ENCODE measurements around the gene ZNF439.
"Not testable (repeated sequence)": the region's sequence is repeated elsewhere in the genome, so short reads cannot be mapped to it uniquely, and the experiment has no call there.

Gene ZNF439

DNA sequence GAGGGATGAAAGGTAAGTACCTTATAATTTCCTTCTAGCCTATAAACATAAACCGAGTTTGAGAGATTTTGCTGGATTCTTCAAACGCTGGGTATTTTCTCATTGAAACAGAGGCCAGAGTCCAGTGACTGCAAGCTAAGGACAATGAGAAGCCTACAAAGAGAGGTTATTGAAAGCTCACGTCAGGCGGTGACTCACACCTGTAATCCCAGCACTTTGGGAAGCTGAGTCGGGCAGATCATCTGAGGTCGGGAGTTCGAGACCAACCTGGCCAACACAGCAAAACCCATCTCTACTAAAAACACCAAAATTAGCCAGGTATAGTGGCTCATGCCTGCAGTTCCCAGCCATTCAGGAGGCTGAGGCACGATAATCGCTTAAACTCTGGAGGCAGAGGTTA is 24.1 kb downstream of the ZNF439 start:
- DNase-seq = no peak

DNA sequence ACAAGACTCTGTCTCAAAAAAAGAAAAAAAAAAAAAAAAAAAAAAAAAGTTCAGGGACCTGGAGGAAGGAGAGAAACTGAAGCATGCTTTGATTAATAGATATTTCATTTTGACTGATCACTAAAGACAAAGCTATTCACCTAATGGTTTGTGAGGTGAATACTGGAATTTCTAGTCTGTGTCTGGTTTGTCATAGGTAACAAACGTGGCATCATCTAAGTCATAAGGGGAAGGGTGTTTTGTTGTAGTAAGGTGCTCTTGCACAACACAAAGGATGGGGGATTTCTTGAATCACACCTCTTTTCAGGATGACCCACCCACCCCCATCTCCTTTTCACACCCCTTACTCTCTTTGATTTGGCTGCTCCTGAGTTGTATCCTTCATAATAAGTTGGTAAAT is 25.2 kb downstream of the ZNF439 start:
- DNase-seq = no peak

DNA sequence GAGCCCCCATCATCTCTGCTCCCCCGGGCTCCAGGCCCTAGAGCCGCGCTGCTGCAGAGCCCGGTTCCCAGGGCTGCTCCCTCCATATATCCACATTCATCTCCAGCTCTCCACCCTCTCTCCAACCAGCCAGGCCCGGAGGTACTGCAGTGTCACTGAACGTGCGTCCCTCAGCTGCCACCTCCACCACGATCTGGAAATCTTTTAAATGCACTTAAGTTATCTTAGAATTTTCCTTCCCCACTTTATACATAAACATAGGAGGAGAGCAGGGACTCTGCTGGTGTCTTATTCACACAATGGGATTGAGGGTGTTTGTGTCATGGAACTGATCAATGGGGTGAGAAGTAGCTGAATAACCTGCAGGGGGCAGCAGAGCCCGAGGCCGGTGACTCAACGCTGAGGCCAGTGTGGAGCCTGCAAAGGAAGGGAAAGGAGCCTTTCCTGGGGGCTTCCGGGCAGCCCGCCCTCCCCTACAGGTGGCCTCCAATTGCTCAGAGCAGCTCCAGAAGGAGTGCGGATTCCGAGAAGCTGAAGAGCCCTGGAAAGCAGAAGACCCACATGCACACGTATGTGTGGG is 31.3 kb downstream of the ZNF439 start:
- DNase-seq = not testable (repeated sequence)

DNA sequence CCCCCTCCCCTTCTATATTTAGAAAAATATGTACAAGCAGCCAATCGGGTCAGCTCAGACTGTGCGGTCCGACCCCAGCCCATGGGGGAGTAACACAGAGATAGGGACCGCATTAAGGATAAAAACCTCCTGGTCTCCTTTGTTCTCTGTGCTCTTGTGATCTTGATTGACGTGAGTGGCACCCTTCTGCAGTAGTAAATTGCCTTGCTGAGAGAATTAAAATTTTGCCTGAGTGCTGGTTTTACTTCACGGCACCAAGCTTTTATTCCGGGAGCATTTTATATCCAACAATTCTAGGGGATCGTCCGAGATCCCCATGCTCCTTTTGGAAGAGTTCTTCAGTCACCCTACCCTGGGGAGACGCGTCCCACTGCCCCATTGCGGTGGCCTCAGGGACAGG is 32.1 kb downstream of the ZNF439 start:
- no peak for DNase-seq

DNA sequence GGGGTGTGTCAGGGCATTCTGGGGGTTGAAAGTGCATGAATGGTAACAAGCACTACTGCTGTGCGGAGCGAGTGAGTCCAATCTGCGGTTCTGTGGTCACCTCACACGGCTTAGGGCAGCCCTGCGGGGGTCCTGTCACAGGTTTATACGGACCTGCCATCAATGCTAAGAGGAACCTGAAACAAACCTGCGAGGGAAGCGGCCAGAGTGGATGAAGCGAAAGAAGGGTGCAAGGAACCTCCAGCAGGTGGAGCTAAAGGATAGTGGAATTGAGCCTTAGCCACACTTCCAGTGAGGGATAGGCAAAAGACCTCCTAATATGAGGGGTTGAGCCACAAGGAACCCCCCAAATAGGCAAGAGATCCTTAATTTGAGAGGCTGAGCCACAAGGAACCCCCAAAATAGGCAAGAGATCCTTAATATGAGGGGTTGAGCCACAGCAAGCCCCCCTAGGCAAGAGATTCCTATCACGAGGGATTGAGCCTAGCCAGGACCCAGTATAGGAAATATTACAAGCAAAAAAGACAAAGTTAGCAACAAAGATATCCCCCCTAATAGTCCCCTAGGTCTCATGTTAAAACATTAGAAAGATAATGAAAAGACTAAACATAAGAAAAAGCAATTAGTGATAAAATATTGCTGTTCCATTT is 32.8 kb downstream of the ZNF439 start:
- no peak for DNase-seq

DNA sequence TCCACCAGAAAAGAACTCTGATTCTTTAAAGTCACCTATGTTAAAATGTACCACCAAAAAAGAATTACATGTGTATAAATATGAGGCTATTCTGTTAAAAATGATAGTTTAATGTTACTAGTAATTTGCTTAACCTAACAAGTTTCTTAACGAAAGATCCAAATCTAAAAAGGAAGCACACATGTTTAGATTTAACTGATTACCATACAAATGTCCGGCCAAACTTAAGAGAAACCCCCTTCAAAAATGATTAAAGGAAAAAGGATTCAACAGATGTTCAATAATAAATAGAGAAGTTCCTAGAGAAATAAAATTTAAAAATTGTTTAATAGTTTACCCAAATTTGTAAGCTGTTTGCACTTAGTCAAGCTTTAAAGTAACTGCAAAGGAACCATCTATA is 34.1 kb downstream of the ZNF439 start:
- no peak for DNase-seq

DNA sequence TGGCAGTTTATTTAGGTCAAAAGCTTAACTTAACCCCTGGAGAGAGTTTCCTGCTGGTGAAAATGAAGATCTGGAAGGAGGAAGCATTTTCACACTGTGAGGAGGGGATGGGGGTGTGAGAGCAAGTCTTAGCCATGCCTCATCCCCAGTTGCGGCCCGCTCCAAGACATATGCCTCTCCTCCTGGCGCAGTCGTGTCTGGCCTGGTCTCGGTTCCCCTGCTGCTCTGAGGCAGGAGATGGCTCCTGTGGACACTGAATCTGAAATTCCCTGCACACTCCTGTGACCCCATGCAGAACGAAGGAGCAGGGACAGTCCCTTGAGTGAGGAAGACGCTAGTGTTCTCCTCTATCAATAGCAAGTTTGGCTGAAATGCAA is 38.7 kb downstream of the ZNF439 start:
- no peak for DNase-seq

DNA sequence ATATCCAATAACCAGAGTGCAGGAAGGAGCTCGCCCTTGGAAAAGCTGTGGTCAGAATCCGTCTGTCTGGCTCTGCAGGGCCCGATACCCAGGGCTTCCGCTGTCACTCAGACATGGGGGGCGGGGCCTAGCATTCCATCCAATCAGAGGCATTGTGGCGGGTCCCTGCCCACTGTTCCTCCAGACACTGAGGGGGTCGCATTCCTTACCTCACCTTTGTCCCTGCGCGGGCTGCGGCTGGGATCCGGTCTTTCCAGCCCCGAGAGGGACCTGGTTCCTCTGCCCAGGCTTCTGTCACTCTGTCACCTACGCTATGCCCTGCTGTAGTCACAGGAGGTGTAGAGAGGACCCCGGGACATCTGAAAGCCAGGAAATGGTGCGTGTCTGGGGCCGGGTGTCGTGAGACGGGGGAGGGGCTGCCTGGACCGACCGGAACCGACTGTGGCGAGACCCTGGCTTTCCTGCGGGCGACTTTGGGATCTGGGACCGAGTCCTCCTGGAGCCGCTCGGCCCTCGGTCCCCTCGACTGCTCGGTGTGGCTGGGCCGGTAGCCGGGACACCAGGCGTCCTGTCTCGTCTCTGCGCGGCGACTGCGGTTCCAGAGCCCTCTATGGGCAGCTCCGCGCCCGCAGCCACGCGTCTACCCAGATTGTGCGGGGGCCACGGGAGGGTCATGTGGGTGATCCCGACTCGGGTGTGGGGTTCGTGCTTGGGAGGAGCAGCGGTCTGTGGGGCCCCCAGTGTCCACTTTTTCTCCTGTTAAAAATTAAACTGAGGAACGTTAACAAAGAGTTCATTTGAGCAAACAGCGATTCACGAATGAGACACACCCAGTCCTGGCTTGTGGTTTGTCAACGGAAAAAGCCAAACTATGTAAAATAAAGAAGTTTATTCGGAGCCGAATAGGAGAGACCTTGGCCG is 39.3 kb downstream of the ZNF439 start, which contains the start of gene ZNF69:
Gene ZNF69, plus strand, starts transcription at position 172 of the 921 bp plus-strand sequence. Its CDS starts 142 bp downstream, at position 314.
- DNase-seq = no peak

DNA sequence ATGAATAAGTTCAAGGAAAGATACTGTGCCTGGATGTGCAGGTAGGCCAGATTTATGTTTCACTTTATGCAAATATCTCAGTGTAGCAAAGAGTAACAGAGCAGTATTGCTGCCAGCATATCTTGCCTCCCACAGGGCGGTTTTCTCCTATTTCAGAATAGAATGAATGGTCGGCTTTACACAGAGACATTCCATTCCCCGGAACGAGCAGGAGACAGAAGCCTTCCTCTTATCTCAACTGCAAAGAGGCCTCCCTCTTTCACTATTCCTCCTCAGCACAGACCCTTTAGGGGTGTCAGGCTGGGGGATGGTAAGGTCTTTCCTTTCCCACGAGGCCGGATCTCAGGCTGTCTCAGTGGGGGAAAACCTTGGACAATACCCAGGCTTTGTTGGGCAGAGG is 41.4 kb downstream of the ZNF439 start:
- DNase-seq = not testable (repeated sequence)

DNA sequence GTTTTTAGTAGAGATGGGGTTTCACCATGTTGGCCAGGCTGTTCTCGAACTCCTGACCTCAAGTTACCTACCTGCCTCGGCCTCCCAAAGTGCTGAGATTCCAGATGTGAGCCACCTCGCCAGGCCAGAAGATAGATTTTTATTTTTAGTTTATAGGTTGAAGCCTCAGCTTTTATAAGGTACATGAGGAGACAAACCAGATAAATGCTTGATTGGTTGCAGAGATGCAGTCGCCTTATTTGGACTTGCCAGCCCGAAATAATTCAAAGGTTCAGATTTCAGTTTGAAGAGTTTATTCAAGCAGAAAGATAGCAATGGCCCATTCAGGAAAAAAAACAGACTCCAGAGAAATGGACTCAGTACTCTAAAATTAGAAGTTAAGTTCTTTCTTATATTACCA is 42.1 kb downstream of the ZNF439 start:
- no peak for DNase-seq

DNA sequence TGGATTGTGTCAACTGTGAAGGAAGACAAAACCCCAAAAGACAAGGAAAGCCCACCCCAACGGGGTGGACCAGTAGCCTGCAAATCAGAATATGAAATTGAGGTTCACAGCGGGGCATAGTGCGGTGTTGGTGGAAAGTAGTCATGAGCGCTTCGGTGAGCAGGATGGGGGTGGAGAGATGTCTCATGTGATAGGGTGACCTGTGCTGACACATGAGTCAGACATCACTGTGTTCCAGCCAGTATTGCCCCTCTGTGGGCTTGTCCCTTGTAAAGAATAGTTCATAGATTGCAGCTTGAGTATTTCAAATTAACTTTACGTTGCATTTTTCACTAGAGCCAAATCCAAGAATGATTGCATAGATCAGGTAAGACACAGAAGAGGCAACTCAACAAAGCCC is 46.3 kb downstream of the ZNF439 start:
- no peak for DNase-seq

DNA sequence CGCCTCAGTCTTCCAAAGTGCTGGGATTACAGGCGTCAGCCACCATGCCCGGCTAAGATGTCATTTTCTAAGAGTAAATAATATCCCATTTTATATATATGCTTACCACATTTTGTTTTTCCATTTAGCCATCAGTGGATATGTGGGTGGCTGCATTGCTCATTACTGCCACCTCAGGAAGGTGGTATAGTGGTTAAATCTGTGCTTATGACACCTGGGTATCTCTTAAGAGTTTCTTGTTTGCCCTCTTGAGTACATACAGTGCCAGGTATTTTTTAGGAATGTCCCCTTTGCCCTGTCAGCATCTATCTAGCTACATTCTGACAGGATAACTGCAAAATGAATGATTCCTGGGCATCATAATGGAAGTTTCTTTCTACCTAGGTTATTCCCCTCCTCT is 53.7 kb downstream of the ZNF439 start:
- no peak for DNase-seq

DNA sequence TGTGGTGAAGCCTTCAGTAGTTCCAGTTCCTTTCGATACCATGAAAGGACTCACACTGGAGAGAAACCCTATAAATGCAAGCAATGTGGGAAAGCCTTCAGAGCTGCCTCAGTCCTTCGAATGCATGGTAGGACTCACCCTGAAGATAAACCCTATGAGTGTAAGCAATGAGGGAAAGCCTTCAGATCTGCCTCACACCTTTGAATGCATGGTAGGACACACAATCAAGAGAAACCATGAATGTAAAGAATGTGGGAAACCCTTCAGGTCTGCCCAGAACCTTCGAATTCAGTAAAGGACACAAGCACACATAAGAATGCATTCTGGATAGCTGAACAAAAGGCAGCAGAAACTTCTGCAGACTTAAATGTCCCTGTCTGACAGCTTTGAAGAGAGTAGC is 57.4 kb downstream of the ZNF439 start:
- no peak for DNase-seq

DNA sequence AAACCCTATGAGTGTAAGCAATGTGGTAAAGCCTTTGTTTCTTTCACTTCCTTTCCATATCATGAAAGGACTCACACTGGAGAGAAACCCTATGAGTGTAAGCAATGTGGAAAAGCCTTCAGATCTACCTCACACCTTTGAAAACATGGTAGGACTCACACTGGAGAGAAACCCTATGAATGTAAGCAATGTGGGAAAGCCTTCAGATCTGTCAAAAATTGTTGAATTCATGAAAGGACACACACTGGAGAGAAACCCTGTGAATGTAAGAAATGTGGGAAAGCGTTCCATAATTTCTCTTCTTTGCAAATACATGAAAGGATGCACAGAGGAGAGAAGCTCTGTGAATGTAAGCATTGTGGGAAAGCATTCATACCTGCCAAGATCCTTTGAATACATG is 63.4 kb downstream of the ZNF439 start:
- DNase-seq = not testable (repeated sequence)

DNA sequence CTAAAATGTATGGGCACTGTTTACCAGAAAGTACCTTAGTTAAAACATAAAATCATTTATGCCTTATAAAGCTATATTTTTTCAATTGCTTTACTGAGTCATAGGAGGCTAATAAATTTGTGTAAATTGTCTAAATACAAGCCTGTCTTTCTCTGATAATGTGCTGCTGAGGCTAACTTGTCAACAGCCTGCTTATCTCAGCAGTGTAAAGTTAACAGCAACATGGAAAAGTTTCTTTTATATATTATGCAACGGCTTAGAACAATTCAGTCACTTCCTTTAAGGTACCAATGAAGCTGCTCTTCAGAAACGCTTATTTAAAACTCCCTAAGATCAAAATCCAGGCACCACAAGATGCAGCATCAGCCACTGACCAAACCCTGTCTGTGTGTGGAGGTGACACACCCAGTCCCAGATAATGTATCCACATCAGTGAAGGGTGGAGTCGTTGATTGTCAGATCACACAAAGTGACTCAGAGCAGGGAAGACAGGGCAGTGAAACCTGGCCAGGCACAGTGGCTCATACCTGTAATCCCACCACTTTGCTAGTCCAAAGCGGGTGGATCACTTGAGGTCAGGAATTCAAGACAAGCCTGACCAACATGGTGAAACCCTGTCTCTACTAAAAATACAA is 66.0 kb downstream of the ZNF439 start:
- DNase-seq = not testable (repeated sequence)
